Measurements from ENCODE around the gene ANAPC2.

The ANAPC2 gene

DNA sequence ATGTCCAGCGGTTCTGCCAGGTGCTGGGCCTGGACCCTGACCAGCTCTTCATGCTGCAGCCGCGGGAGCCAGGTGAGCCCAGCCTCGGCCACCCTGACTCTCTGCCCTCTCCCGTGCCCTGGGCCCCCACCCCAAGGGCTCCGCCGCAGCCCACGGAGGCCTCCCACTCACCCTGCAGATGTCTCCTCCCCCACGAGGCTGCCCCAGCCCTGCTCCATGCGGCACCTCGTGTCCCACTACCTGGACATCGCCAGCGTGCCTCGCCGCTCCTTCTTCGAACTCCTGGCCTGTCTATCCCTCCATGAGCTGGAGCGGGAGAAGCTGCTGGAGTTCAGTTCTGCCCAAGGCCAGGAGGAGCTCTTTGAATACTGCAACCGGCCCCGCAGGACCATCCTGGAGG lies 26.3 kb upstream of the ANAPC2 start:
- no peak for DNase-seq

GRCh38 chr9:137213160-137214060 lies 25.1 kb upstream of the ANAPC2 start:
- DNase-seq, result no peak

DNA sequence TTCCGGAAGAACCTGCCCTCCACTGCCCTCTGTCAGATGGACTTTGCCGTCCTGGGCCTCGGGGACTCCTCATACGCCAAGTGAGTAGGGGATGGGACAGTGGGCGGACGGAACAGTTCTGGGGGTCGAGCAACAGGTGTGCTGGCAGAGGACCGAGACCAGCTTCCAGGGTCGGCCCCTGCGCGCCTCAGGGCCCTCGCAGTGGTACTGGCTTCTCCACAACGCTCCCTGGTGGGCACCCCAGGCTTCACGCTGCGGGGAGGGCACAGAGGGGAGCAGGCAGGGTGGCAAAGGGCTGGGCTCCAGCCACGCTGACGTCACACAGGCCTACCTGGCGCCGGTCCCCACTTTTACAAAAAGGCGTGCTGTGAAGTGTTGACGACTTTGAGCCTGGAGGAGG lies 24.2 kb upstream of the ANAPC2 start:
- DNase-seq, result no peak

- no peak for DNase-seq
Observed at GRCh38 chr9:137211532-137211931, 23.2 kb upstream of the ANAPC2 start.

- DNase-seq, result no peak
Observed at GRCh38 chr9:137206602-137207001, 18.2 kb upstream of the ANAPC2 start.

GRCh38 chr9:137205126-137206069 lies 17.0 kb upstream of the ANAPC2 start, which contains the start of the genes NDOR1 and TMEM203:
NDOR1 (plus strand) TSS chr9:137205700; CDS start chr9:137205778, 78 bp downstream.
TMEM203 (minus strand) TSS chr9:137205648; CDS start chr9:137205414, 234 bp downstream.
- DNase-seq, result peak; percentile 87

- no peak for DNase-seq
Observed at GRCh38 chr9:137204731-137205125, 16.4 kb upstream of the ANAPC2 start.

DNA sequence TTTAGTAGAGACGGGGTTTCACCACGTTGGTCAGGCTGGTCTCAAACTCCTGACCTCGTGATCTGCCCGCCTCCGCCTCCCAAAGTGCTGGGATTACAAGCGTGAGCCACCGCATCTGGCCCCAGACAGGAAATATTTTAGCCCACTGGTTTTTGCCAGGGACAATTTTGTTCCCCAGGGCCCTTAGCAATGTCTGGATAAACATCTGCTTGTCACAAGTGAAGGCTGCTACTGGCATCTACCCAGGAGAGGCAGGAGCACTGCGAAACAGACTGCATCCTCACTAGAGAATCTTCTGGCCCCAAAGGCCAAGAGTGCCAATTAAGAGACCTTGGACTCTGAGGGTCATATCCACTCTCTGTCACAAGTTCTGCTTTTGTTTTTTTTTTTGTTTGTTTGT lies 14.6 kb upstream of the ANAPC2 start:
- no peak for DNase-seq

- no peak for DNase-seq
Observed at GRCh38 chr9:137201205-137201868, 13.0 kb upstream of the ANAPC2 start.

DNA sequence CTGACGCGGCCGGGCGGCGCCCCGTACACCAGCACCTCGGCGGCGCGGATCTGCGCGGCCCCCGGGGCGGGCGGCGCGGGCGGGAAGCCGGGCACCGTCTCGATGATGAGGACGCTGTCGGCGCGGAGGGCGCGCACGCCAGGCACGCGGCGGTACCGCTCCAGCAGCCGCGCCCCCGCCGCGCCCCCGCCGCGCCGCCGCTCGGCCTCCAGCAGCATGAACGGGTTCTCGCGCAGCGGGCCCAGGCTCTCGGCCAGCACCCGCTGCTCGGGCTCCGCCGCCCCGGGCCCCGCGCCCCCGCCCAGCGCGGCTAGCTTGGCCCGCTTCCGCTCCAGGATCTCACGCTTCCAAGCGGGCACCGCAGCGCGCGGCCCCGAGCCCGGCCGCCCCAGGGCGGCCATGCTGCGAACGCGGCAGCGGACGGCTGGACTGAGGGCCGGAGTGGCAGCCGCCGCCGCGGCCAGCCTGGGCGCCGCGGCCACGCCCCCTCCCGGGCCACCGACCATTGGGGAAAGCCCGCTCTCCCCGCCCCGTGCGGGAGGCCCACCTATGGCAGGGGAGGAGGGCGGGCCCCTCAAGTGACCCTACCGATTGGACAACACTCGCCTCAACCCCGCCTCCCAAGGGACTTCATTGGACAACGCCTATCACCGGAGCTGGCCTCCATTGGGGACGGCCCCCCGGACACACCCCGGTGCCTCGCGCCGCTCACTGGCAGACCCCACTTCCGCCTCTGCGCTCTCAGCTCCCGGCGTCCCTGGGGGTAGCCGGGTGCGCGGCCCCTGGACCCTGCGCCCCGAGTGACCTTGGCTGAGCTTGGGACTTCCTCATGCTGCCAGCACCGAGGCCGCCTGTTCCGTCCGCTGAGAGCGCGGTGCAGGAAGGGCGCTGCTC lies 12.2 kb upstream of the ANAPC2 start, which contains the start of gene TPRN:
TSS of gene TPRN (minus strand) at position 431 of the 894 bp plus-strand sequence. CDS start at position 401, 30 bp downstream.
- DNase-seq, result peak; percentile 98

DNA sequence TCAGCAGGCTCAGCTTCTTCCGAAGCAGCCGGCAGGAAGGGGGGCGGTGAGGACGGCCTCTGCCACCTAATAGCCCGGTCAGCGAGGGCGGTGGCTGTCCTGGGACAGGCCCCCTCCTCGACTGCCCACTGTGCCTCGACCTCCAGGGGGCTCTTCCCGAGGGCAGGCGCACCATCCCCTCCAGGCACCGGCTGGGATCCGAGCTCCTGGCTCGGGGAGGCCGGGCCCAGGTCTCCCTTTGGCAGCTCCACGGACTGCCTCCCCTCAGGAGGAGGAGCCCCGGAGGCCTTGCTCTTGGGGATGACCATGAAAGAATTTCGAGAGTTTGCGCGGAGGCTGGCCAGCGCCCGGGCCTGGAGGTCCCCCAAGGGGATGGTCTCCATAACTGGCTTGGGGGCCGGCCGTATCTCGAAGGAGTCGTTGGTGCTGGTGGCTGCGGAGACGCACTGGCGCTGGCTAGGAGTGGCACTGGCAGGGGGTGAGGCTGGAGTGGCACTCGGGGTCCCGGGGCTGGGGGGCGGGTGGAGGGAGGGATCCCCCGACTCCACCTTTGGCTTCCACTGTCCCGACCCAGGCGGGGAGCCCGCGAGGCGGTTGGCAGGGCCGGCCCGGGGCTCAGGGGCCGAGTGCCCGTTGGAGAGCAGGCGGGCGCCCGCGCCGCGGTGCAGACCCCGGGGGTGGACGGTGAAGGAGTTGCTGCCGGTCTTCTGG lies 11.2 kb upstream of the ANAPC2 start:
- DNase-seq, result no peak

- DNase-seq, result no peak
Observed at GRCh38 chr9:137198902-137199283, 10.5 kb upstream of the ANAPC2 start.

DNA sequence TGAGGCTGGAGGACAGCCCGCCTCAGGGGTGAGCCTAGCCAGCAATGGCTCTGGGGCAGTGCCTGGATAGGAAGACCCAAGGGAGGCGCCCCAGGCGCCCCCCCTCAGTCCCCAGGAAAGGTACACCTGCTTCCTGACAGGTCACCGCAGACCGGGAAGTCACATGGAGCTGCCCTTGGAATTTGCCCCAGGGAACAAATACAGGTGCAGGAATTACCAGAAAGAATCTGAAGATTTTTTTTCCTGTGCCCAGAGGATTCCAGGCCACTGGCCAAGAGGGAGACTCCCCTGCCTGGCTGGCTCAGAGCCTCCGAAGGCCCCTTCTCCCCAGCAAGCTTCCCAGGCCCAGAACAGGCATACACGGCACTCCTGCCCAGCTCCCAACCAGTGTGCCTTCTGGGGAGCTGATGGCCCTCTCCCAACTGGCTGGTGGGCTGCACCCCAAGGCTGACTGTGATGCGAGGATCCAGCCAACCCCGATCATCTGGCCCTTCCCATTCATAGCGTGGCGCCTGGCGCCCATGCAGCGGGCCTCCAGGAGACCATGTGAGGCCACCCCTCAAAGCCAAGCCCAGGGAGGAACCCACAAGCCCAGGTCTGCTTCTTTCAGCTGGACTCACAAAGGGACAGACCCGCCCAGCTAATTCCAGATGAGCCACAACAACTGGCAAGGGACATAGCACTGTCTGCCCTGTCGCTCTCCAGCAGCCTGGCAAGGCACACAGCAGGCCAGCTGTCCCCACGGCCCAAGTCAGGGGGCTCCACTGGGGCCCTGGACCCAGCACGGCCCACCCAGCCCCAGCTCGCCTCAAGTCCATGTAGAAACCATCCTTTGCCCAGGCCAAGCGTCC lies 9.9 kb upstream of the ANAPC2 start:
- no peak for DNase-seq

DNA sequence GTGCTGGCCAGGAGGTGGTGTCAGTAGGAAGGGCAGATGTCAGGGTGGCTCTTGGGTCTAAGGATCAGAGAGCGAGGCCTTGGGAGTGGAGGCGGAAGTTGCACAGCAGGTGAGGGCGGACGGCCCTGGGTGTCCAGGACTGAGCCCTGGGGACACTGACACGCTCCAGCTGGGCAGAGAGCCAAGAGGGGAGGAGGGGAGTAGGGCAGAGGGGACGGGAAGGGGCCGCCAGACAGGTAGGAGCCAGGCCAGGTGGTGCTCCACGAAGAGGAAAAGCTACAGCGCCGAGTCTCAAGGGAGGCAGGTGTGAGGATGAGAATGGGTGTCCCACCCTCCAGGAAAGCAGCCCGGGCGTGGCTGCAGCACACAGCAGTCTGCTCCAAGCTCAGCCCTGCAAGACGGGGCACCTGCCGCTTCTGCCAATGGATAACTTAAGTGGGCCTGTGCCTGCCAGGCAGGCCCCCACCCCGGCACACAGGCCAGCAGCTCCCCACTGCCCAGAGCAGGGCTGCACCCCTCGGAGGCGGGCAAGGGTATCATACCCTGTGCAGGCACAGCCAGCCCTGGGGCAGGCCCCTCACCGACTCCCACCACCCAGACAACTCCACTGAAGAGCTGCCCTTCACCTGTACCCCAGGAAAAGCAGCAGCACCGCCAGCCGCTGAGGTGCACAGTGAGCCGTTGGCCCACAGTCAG lies 7.3 kb upstream of the ANAPC2 start:
- no peak for DNase-seq

DNA sequence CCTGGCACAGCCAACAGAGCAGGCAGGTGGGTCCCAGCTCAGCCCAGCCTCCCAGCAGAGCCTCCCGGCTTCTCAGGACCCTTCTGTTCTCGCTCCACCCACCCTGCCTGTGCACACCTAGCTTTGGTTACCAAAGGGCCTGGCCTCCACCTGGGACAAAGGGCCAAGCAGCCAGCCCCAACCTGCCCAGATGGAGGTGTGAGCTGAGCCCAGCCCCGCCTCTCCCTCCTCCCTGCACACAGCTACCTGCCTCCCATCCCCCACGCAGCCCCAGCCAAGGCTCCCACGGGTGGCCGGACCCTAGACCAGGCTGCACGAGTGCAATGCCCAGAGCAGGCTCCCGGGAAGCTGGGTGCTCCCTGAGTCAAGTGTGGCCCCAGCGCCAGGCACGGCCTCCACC lies 6.5 kb upstream of the ANAPC2 start:
- DNase-seq, result no peak

- no peak for DNase-seq
Observed at GRCh38 chr9:137194388-137194787, 6.0 kb upstream of the ANAPC2 start.

DNA sequence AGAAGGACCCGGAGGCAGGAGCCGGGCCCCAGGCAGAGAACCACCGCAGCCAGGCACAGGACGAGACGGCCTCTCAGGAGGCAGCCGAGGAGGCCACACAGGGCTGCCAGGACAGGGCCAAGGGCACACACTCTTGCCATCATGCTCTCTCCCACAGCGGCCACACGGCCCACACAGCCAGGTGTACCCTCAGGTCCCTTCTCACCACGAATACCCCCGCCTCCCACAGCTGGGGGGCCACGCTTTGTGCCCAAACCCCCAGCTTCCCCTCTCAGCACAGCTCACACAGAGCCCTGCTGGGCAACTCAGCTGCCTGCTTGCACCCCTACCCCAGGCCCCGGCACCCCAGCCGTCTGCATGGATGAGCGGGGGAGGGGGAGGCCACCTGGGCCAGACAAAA lies 5.4 kb upstream of the ANAPC2 start:
- DNase-seq, result no peak

DNA sequence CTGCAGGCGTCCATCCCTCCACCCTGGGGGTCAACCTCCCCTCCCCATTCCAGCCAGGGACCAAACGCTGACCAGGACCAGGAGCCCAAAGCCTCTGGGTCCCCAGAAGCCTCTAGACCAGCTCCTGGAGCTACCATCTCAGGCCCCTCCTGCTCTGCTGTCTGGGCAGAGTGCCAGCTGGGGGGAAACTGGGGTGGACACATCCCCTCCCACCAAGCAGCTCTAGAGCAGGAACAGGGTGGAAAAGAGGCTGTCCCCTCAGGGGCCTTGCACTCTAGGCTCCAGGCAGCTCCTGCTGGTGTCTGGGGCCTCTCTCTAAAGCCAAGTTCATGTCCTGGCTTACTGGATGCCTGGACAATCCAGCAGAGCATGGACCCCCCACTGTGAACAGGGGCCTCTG lies 4.5 kb upstream of the ANAPC2 start:
- DNase-seq, result no peak

DNA sequence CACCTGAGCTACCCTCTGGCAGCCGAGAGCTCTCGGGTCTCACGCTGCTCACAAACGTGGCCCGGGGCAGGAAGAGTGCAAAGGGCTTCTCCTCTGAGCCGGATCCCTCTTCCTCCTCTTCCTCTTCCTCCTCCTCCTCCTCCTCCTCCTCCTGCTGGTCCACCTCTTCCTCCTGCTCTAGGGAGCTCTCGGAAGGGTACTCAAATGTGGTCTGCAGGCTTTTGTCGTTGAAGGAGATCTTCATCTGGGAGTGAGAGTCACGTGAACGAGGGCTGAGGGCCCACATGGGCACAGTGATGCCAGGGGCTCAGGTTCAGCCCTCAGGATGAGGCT lies 4.1 kb upstream of the ANAPC2 start:
- DNase-seq, result no peak

Data from CD4-positive, alpha-beta T cell treated with Interferon gamma for 1 hour (primary cell).